Diencephalon (tissue), 1 donor: ENCODE measurements around the gene JOSD2. TPM values are rescaled to one million over a fixed set of nuclear protein-coding genes. Genes with fewer than 3 reads are reported as not detected.

Experiments
- total RNA-seq: library from RNA; depleted of rRNA; stranded (reverse); fragments of >200 nt; gene quantifications from one replicate; pipeline ENCODE4 v1.2.3, GENCODE V29; 2014

The JOSD2 gene
- total RNA-seq, result 3.7 TPM

GRCh38 chr19:50511069-50511822 lies at the start of gene JOSD2:
Gene JOSD2 (minus strand): TSS chr19:50511191. CDS start chr19:50510431, 760 bp downstream.

GRCh38 chr19:50513746-50514345 lies 2.9 kb upstream of the JOSD2 start, which contains the start of gene ASPDH:
Gene ASPDH (minus strand): TSS chr19:50513913. CDS start chr19:50513823, 90 bp downstream.

GRCh38 chr19:50476224-50476906 lies 34.6 kb downstream of the JOSD2 start, which contains the start of the genes EMC10 and GARIN5A:
Gene EMC10 (plus strand): TSS chr19:50476507. CDS start chr19:50476545, 38 bp downstream.
Gene GARIN5A (minus strand): TSS chr19:50476848. CDS start chr19:50476388, 460 bp downstream.

Other genes starting within 250 kb of the JOSD2 start
- gene KCNC3, start 181.8 kb downstream of the JOSD2 start, total RNA-seq, result 3.2 TPM
- gene NAPSA, start 145.6 kb downstream of the JOSD2 start, total RNA-seq, result 0.46 TPM
- gene NR1H2, start 134.7 kb downstream of the JOSD2 start, total RNA-seq, result 21.2 TPM
- 12.0 TPM for gene POLD1, start 126.8 kb downstream of the JOSD2 start, total RNA-seq
- gene SPIB, start 92.3 kb downstream of the JOSD2 start, total RNA-seq, result 0.23 TPM
- 0.92 TPM for gene MYBPC2, start 78.3 kb downstream of the JOSD2 start, total RNA-seq
- gene EMC10, start 34.7 kb downstream of the JOSD2 start, total RNA-seq, result 68.5 TPM
- gene GARIN5A, start 34.3 kb downstream of the JOSD2 start, total RNA-seq, result 7.2 TPM
- 3.0 TPM for gene ASPDH, start 2.7 kb upstream of the JOSD2 start, total RNA-seq
- gene LRRC4B, start 57.2 kb upstream of the JOSD2 start, total RNA-seq, result 105 TPM
- 36.0 TPM for gene SYT3, start 128.7 kb upstream of the JOSD2 start, total RNA-seq
- not detected for gene C19orf81, start 138.3 kb upstream of the JOSD2 start, total RNA-seq
- gene SHANK1, start 208.6 kb upstream of the JOSD2 start, total RNA-seq, result 23.3 TPM
- gene CLEC11A, start 212.2 kb upstream of the JOSD2 start, total RNA-seq, result 2.5 TPM